ENCODE measurements around the gene TAOK2.
A peak's percentile ranks its signal among the peaks of the same experiment; 100 is the strongest.

Gene TAOK2

DNA sequence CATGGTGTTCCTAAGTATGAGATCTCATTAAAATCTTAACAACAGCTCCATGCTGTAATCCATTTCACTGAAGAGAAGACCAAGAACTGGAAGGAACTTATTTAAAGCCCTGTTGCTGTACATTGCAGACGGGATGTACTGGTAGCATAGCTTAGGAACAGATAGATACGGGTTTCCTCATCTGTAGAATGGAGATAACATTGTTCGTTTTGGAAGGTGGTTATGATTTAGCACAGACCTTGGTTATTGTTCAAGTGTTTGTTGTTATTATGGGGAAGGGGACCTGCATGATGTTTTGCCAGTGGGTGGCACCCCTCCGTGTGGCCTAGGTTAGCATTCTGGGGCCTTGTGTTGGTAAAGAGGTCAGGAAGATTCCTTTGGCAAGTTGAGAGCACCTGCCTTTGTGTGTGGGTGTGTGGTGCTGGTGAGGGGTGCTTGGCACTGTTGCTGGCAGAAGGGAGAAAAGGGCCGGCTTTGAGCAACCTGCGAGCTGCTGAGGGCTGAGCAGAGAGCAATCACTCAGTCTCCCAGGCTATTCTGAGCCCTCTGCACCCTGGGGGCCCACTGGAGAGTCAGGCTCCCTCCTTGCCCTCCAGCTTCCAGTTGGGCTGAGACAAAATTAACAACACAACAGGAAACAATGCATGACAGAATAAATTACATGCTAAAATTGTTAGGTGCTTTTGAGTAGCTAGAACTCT is 2.3 kb downstream of the TAOK2 start:
- peak overlapping the region; percentile 95 for H3K4me3 ChIP-seq (ENCODE audit: control insufficient read depth, low read depth, low read length)
- no peak for DNase-seq (ENCODE audit: low read depth)
- TF ChIP-seq, protein P1, sequence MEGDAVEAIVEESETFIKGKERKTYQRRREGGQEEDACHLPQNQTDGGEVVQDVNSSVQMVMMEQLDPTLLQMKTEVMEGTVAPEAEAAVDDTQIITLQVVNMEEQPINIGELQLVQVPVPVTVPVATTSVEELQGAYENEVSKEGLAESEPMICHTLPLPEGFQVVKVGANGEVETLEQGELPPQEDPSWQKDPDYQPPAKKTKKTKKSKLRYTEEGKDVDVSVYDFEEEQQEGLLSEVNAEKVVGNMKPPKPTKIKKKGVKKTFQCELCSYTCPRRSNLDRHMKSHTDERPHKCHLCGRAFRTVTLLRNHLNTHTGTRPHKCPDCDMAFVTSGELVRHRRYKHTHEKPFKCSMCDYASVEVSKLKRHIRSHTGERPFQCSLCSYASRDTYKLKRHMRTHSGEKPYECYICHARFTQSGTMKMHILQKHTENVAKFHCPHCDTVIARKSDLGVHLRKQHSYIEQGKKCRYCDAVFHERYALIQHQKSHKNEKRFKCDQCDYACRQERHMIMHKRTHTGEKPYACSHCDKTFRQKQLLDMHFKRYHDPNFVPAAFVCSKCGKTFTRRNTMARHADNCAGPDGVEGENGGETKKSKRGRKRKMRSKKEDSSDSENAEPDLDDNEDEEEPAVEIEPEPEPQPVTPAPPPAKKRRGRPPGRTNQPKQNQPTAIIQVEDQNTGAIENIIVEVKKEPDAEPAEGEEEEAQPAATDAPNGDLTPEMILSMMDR (IDR thresholded peaks at IDR 0.05; ENCODE audit: control insufficient read depth, insufficient read depth, low read depth, low read length, missing control alignments), result no peak

- no peak for DNase-seq (ENCODE audit: low read depth)
- TF ChIP-seq, protein P1 (IDR thresholded peaks at IDR 0.05; ENCODE audit: control insufficient read depth, insufficient read depth, low read depth, low read length, missing control alignments), result no peak
- no peak overlapping the region for H3K4me3 ChIP-seq (ENCODE audit: control insufficient read depth, low read depth, low read length)
Measured at GRCh38 chr16:29977063-29977825, 3.6 kb downstream of the TAOK2 start.

GRCh38 chr16:29978081-29978480 is 4.4 kb downstream of the TAOK2 start:
- no peak overlapping the region for H3K4me3 ChIP-seq (ENCODE audit: control insufficient read depth, low read depth, low read length)
- TF ChIP-seq, protein P1 (IDR thresholded peaks at IDR 0.05; ENCODE audit: control insufficient read depth, insufficient read depth, low read depth, low read length, missing control alignments), result no peak
- no peak for DNase-seq (ENCODE audit: low read depth)

- no peak for DNase-seq (ENCODE audit: low read depth)
- no peak overlapping the region for H3K4me3 ChIP-seq (ENCODE audit: control insufficient read depth, low read depth, low read length)
- TF ChIP-seq, protein P1 (IDR thresholded peaks at IDR 0.05; ENCODE audit: control insufficient read depth, insufficient read depth, low read depth, low read length, missing control alignments), result no peak
Measured at GRCh38 chr16:29978564-29979270, 5.0 kb downstream of the TAOK2 start.

- TF ChIP-seq, protein P1 (IDR thresholded peaks at IDR 0.05; ENCODE audit: control insufficient read depth, insufficient read depth, low read depth, low read length, missing control alignments), result no peak
- DNase-seq (ENCODE audit: low read depth), result no peak
- no peak overlapping the region for H3K4me3 ChIP-seq (ENCODE audit: control insufficient read depth, low read depth, low read length)
Measured at GRCh38 chr16:29982560-29983419, 9.1 kb downstream of the TAOK2 start.

Data from AG09309 (cell line).